ENCODE measurements around the gene BCAT1.

GRCh38 chr12:24840046-24840800 lies 108.7 kb downstream of the BCAT1 start:
- no peak for TF ChIP-seq POLR2AphosphoS5 (IDR thresholded peaks at IDR 0.05; ENCODE audit: insufficient read depth, low read depth, low read length)
- no peak for TF ChIP-seq EZH2 (IDR thresholded peaks at IDR 0.05; ENCODE audit: borderline replicate concordance, low read depth, low read length, severe bottlenecking)
- TF ChIP-seq CTCF (IDR thresholded peaks at IDR 0.05; ENCODE audit: extremely low read depth in 1 of 2, insufficient read depth in 1 of 2, low read depth in 1 of 2, low read length in 2 of 2): no peak
- TF ChIP-seq POLR2A (IDR thresholded peaks at IDR 0.05; ENCODE audit: low read depth, low read length): no peak
